ENCODE measurements around the gene MBD5. TPM values are rescaled to one million over a fixed set of nuclear protein-coding genes. Genes with fewer than 3 reads are reported as not detected.

The MBD5 gene
- total RNA-seq (2022; extraction: Qiagen RNA extraction) = 4.0 to 5.9 TPM (median 5.2 TPM) in 5 replicates

DNA sequence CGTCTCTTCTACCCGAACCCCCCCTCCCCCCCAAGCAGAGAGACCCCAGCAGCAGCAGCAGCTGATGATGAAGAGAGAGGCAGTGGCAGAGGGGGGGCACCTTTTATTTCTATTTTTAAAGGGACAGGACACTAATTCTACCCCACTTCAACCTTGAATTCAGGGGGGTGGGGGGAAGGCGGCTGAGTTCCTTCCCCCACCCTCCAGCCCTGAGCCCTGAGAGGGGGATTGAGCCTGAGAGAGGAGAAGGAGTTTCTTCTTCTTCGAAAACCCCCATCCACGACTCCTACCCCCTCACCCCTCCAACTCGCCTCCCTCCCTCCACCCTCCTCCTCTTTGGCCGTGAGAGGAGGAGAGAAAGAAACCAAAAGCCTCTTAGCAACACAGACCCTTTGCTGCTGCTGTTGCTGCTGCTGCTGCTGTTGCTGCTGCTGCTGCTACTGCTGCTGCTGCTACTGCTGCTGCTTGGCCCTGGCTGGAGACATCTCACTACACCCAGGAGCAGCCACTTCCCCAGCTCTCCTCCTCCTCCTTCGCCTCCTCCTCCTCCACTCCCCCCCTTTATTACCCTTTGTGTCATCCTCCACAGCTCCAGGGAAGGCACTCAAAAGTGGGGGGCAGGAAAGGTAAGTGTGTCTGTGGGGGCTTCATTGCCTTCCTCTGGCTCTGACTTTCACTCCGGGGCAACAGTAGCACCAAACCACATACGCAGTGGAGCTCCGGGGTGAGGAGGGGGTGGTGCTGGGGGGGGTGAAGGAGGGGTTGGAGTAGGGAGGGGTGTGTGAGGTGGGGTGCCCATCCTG lies at the start of gene MBD5:
Gene MBD5, plus strand, starts transcription at position 33 of the 803 bp plus-strand sequence.

DNA sequence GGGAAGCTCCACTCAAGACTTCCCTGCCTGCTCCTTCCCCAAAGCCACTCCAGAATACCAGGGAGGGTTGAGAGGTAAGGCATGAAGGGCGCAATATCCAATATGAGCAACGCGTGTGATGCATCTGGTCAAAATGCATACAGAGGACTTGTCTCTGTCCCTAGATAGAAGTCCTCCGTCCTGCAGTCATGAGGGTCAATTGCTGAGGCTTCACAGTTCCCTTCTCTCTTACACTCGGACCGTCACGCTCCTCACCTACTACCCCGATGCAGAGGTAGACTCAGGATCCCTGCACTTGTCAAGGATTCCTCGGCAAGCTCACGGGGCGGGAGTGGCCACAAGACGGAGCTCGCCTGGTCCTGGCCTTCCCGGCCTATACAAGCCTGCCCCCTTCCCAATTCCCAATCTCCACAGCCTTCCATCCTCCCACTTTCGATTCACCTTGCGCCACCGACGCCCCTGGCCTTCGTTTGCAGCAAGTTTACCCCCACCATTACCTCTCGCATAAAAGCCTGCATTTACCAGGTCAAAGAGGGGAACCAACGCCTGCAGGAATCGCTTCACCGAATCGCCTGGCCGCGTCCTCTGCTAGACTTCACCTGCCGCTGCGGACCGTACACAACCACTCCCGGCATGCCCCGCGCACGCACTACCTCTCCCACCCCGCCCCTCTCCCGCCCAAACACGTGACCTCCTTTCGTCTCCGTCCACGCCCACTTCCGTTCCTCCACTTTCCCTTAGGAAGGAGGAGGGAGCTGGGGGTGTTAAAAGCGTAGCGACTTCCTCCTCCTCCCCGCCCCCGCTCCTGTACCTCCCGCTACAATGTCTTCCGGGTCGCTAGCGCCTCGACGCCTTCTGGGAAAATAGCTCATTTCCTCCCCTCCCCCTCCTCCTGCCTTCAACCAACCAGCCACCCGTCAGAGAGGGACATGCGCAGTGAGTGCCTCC lies 506 bp upstream of the MBD5 start, which contains the start of gene ORC4:
Gene ORC4, minus strand, starts transcription at position 627 of the 948 bp plus-strand sequence. CDS start 44,779 bp downstream, outside the sequence.

Other genes starting within 250 kb of the MBD5 start
- 2.9 to 4.2 TPM (median 3.2 TPM) in 5 replicates for gene ACVR2A, start 176.1 kb upstream of the MBD5 start, total RNA-seq (2022; extraction: Qiagen RNA extraction)
- gene ORC4, start 354 bp upstream of the MBD5 start, total RNA-seq (2022; extraction: Qiagen RNA extraction) = 29.6 to 36.7 TPM (median 34.6 TPM) in 5 replicates